Activated naive CD8-positive, alpha-beta T cell (primary cell): ENCODE results near the gene FAM78A.
A peak's percentile ranks its signal among the peaks of the same experiment; 100 is the strongest.
"Not testable (repeated sequence)": the region's sequence is repeated elsewhere in the genome, so short reads cannot be mapped to it uniquely, and the experiment has no call there.

Experiments used
- H3K27ac Mint-ChIP-seq: one replicate; pipeline ENCODE4 v1.8.0; 2021; ENCODE audit warnings: mixed read lengths
- H3K27me3 Mint-ChIP-seq: one replicate; pipeline ENCODE4 v1.8.0; 2021; ENCODE audit warnings: mixed read lengths
- H3K36me3 Mint-ChIP-seq: one replicate; pipeline ENCODE4 v1.8.0; 2021; ENCODE audit warnings: mixed read lengths
- H3K4me1 Mint-ChIP-seq: one replicate; pipeline ENCODE4 v1.8.0; 2021; ENCODE audit warnings: low read depth, mixed read lengths
- H3K4me3 Mint-ChIP-seq: one replicate; pipeline ENCODE4 v1.8.0; 2021; ENCODE audit warnings: mild to moderate bottlenecking, mixed read lengths
- H3K9me3 Mint-ChIP-seq: one replicate; pipeline ENCODE4 v1.8.0; 2021; ENCODE audit warnings: low read depth, mixed read lengths

FAM78A gene

DNA sequence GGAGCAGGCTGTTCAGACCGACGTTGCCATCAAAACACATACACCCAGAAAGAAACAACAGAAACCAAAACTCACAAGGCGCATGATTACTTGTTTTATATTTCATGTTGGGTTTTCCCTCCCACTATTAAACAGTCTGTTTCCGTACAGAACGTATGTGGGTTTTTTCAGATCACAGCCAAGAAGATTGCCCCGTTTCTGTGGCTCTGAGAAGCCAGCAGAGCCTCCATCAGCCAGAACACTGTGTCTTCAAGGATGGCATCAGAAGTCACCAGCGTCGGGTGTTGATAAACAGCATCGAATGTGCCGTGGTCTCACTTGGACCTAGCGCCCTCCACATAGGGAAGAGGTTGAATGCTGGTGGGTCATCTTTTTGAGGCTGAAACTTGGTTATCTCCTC, 42.8 kb downstream of the FAM78A start:
- Mint-ChIP-seq H3K4me1 (peaks cover 25% of the 10 kb centered on the region), H3K36me3 (peaks cover 4% of the 10 kb centered on the region), H3K27me3 (no peaks in the 10 kb centered on the region), H3K9me3 (no peaks in the 10 kb centered on the region), H3K4me3 (peak overlapping the region; percentile 42), H3K27ac (peak overlapping the region; percentile 54)

DNA sequence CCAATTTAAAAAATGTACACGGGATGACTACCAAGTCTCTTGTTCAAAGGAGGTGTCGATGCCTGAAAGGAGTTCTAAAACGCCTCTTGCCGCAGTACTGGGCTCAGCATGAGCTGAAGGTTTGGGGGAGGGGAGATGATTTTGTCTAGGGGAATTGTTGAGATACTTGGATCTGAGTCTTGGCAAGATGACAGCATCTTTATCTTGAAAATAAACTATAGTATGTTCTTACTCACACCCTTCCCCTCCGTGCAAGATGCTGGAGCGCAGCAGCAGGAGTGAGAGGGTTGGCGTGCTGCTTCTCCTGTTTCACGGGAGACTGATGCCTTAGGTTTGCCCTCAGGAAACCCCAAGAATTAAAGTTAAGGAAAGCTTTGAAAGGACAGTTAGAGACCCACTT, 47.3 kb downstream of the FAM78A start:
- no peak overlapping the region for H3K27ac Mint-ChIP-seq
- peaks cover 9% of the 10 kb centered on the region for H3K4me1 Mint-ChIP-seq
- no peaks in the 10 kb centered on the region for H3K9me3 Mint-ChIP-seq
- peaks cover 6% of the 10 kb centered on the region for H3K36me3 Mint-ChIP-seq
- H3K4me3 Mint-ChIP-seq: no peak overlapping the region
- H3K27me3 Mint-ChIP-seq: no peaks in the 10 kb centered on the region

DNA sequence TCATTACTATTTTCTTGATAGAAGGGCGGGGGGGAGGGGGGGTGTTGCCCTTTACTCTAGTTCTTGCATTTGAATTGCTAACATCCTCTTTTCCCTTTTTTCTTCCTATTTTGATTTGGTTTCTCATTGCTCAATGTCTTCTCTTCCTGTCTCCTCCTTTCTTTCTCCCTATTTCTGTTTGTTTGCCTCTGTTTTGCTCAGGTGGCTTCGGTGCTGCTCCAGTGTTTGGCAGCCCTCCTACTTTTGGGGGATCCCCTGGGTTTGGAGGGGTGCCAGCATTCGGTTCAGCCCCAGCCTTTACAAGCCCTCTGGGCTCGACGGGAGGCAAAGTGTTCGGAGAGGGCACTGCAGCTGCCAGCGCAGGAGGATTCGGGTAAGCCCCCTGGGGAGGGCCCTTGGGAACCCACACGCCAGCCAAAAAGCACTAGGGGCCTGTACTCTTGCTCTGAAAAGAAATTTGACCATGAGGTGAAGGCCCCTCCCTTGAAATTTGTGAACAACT, 48.3 kb downstream of the FAM78A start:
- Mint-ChIP-seq H3K27ac (no peak overlapping the region), H3K4me1 (peaks cover 2% of the 10 kb centered on the region), H3K9me3 (no peaks in the 10 kb centered on the region), H3K36me3 (peaks cover 6% of the 10 kb centered on the region), H3K27me3 (no peaks in the 10 kb centered on the region), H3K4me3 (no peak overlapping the region)

DNA sequence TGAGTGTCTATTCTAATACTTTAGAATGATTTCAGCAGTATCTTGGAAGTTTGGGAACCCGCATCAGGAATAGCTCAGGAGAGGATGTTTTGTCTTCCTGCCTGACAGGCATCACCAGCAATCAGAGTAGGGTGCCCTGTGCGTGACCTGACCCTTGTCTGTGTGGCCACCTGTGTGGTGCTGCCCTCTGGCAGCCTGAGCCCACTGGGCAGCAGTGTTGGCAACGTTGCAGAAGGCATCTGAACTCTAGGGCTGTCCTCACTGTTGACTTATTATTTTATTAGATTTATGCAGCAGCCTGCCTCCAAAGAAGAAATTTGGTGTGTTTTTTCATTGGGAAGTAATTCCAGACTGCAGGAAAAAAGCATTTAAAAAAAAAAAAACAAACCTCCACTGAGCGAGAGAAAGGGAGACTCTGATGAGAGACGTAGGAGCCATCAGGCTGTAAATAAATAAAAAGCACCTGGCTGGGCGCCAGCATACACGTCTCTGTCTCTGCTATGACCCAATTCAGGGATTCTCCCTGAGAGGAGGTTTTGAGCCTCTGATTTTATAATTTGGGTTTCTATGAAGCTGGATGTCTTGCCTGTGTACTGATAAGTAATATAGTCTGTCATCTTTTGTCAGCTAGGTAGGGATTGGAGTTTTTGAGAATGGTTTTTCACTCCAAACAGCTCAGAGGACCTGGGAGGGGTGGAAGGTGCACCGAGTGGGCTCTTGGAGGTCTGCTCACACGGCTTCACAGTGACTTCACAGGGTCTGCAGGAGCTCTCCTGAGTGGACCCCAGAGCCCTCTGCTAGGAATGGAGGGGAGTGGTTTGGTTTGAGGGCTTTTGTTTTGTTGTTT, 49.0 kb downstream of the FAM78A start:
- Mint-ChIP-seq H3K27ac (no peak overlapping the region), H3K9me3 (no peaks in the 10 kb centered on the region), H3K27me3 (no peaks in the 10 kb centered on the region), H3K36me3 (peaks cover 11% of the 10 kb centered on the region), H3K4me1 (peaks cover 2% of the 10 kb centered on the region), H3K4me3 (no peak overlapping the region)

DNA sequence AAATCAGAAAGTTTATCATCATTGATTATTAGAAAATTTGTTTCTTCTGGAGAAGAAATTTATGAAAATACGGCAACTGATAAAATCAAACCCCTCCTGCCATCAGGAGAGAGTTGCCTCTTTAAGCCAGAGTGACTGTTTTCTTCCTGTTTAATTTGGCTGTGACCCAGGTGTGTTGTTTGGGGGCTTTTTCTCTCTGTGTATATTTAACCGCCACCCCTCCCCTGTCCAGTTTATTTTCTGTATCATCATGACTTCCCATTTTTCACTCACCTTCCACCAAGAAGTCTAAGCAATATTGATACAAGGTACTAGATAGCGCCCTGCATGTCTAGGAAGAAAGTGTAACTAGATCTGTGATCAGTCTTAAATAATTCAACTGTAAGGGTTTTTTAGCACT, 50.1 kb downstream of the FAM78A start:
- Mint-ChIP-seq H3K4me1 (peaks cover 2% of the 10 kb centered on the region), H3K27me3 (no peaks in the 10 kb centered on the region), H3K4me3 (no peak overlapping the region), H3K36me3 (peaks cover 11% of the 10 kb centered on the region), H3K27ac (no peak overlapping the region), H3K9me3 (no peaks in the 10 kb centered on the region)

DNA sequence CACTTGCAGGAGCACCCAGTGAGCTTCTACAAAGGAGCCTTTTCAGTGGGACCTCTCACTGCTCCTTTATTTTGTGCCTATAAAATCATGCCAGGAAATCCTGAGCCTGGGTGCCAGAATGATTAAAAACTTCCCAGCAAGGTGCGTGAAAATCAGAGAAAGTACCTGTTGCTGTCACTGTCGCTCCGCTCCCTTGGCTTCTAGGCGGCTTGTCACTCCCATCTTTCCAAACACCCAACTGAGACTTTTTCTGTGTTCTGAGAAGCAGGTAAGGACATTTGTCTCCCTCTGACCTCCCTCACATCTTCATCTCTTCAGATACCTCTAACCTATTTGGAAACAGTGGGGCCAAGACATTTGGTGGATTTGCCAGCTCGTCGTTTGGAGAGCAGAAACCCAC, 53.9 kb downstream of the FAM78A start:
- no peaks in the 10 kb centered on the region for H3K9me3 Mint-ChIP-seq
- H3K4me3 Mint-ChIP-seq: no peak overlapping the region
- H3K4me1 Mint-ChIP-seq: no peaks in the 10 kb centered on the region
- no peaks in the 10 kb centered on the region for H3K27me3 Mint-ChIP-seq
- H3K27ac Mint-ChIP-seq: no peak overlapping the region
- peaks cover 17% of the 10 kb centered on the region for H3K36me3 Mint-ChIP-seq

DNA sequence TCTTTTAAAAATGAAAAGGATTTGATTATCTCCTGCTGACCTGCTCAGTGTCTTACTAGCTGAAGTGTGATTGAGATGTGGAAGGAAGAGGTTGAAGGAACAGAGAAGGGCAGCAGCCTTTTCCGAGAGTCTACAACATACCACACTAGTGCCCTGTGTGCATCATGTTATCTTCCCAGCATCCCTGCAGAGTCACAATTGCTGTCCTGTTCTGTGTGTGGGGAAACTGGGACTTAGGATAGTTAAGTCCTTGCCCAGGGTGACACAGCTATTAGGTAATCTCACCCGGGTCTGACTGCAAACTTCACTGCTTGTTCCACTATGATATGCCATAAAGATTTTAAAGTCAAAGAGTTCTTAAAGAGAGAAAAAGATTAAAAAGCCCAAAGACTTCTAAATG, 55.8 kb downstream of the FAM78A start:
- peaks cover 17% of the 10 kb centered on the region for H3K36me3 Mint-ChIP-seq
- H3K9me3 Mint-ChIP-seq: no peaks in the 10 kb centered on the region
- H3K4me1 Mint-ChIP-seq: no peaks in the 10 kb centered on the region
- no peaks in the 10 kb centered on the region for H3K27me3 Mint-ChIP-seq
- H3K4me3 Mint-ChIP-seq: no peak overlapping the region
- H3K27ac Mint-ChIP-seq: peak overlapping the region; percentile 41

DNA sequence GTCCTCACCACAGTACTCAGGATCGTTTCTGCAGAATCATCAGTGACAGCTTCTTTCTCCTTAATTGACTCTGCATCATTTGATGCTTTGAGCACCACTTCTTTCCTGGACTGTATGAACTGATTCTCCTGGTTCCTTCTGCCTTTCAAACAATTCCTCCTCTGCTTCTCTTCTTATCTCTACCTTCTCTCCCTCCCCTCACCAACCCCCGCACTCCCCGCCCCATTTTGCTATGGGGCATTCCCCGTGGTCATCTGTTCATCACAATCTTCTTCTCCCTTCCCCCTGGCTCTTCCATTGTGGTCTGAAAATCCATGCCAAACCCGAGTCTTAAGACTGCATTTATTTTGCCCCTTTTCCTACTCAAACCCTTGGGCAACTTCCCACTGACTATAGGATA, 57.9 kb downstream of the FAM78A start:
- Mint-ChIP-seq H3K4me3 (no peak overlapping the region), H3K36me3 (peaks cover 20% of the 10 kb centered on the region), H3K9me3 (no peaks in the 10 kb centered on the region), H3K4me1 (peaks cover 5% of the 10 kb centered on the region), H3K27me3 (no peaks in the 10 kb centered on the region), H3K27ac (no peak overlapping the region)

DNA sequence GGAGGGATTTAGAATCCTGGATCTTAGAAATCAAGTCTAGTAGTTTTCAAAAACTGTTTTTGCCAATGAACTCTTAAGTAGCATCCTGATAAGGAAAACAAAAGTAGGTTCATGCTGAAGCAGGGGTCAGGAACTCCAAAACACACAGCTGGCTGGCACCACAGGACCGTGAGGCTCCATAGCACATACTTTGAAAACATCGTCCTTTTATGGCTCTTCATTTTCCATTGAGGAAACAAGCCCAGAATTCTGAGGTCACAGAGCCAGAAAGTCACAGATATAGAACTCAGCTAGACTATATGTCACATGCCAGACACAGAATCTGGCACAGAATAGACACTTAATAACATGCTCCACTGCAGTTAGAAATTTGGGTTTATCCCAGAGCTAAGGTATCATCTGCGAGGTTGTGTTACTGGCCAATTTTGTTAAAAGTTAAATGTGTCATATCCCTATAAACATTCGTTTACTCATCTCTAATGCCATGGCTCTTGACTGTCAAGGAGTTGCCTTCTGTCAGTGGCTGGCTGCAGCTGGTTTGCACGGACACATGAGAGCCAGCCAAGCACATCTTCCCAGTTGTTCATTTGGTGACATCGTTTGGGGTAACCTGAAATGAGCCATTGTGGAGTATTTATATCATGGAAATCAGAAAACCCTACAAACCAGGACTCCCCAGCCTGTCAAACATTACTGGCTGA, 58.8 kb downstream of the FAM78A start:
- Mint-ChIP-seq H3K9me3 (no peaks in the 10 kb centered on the region), H3K36me3 (peaks cover 17% of the 10 kb centered on the region), H3K27me3 (no peaks in the 10 kb centered on the region), H3K27ac (no peak overlapping the region), H3K4me3 (no peak overlapping the region), H3K4me1 (peaks cover 5% of the 10 kb centered on the region)

DNA sequence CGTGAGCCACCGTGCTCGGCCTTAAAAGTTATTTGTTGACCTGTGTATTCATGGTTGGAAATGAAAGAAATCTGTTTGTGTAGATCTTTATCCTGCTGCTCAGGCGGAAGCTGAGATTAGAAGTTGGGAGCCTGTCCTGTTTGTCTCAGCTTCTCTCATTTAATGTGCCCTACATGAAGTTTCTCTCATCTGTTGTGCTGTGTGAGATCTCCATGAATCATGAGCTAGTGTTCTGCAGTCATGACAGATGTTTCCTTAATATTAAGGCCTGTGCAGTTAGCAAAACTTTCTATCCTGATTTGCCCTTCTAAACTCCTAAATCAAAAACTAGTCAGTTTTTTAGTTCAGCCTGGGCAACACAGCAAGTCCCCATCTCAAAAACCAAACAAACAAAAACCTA, 59.5 kb downstream of the FAM78A start:
- Mint-ChIP-seq H3K27ac (no peak overlapping the region), H3K36me3 (peaks cover 21% of the 10 kb centered on the region), H3K4me1 (peaks cover 5% of the 10 kb centered on the region), H3K9me3 (no peaks in the 10 kb centered on the region), H3K4me3 (no peak overlapping the region), H3K27me3 (no peaks in the 10 kb centered on the region)

DNA sequence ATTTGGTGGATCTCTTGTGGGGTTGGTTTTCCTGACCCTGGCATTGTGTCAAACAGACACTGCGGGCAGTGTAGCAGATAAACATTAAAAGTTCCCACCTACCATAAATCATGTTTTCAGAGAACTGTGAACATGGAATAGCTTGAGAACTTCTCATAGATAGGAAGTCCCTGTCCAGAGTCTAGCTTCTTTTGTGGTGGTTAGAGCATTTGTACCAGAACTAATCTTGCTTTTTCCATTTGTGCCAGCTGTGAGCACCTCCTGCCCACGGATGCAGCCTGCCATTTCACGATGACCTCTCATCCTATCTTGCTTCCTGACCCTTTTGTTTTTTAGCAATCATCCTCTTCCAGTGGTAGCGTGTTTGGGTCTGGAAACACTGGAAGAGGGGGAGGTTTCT, 61.4 kb downstream of the FAM78A start:
- peaks cover 31% of the 10 kb centered on the region for H3K36me3 Mint-ChIP-seq
- no peaks in the 10 kb centered on the region for H3K27me3 Mint-ChIP-seq
- peaks cover 5% of the 10 kb centered on the region for H3K4me1 Mint-ChIP-seq
- no peak overlapping the region for H3K4me3 Mint-ChIP-seq
- no peak overlapping the region for H3K27ac Mint-ChIP-seq
- peaks cover 10% of the 10 kb centered on the region for H3K9me3 Mint-ChIP-seq

DNA sequence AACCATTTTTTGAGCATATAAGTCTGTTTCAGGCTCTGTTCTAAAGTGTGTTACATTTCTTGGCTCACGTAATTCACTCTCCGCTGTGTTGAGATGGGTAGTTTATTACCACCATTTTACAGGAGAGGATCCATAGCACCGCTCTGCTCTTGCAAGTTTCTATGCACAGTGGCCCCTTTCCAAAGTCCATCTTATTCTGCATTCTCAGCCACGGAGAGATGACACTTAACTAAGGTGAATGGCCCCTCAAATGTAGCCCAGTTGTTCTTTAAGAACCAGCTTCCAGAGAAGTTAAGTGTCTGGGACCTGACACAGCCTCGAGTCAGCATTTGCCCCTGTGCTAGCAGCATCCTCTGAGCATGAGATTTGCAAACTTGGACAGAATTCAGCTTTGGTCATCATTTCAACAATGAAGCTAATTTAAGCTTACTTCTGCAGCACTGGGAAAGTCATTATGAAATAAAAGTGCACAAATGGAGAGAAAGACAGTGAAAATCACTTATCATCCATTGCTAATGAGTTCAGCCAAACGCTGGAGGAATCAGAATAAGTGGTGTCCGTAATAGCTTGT, 61.9 kb downstream of the FAM78A start:
- Mint-ChIP-seq H3K9me3 (peaks cover 10% of the 10 kb centered on the region), H3K27me3 (no peaks in the 10 kb centered on the region), H3K36me3 (peaks cover 35% of the 10 kb centered on the region), H3K27ac (peak overlapping the region; percentile 1), H3K4me1 (peaks cover 5% of the 10 kb centered on the region), H3K4me3 (no peak overlapping the region)

DNA sequence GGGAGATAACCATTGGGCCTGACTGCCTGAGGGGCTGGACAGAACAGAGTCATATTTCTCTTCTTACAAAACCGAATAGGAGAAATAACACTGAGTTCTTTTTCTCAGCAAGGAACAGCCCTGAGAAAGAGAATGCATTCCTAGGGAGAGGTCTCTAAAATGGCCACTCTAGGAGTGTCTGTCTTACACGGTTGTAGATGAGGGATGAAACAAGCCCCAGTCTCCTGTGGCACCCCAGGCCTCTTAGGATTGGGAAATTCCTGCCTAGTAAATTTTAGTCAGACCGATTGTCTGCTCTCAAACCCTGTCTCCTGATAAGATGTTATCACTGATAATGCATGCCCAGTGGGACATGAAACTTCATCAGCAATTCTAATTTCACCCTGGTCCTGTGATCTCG, 64.4 kb downstream of the FAM78A start:
- H3K4me3 Mint-ChIP-seq, H3K27me3 Mint-ChIP-seq, H3K4me1 Mint-ChIP-seq, H3K27ac Mint-ChIP-seq, H3K9me3 Mint-ChIP-seq: not testable (repeated sequence)
- H3K36me3 Mint-ChIP-seq: peaks cover 43% of the 10 kb centered on the region
